ENCODE results near the gene IFIT5.

- TF ChIP-seq, protein P1, sequence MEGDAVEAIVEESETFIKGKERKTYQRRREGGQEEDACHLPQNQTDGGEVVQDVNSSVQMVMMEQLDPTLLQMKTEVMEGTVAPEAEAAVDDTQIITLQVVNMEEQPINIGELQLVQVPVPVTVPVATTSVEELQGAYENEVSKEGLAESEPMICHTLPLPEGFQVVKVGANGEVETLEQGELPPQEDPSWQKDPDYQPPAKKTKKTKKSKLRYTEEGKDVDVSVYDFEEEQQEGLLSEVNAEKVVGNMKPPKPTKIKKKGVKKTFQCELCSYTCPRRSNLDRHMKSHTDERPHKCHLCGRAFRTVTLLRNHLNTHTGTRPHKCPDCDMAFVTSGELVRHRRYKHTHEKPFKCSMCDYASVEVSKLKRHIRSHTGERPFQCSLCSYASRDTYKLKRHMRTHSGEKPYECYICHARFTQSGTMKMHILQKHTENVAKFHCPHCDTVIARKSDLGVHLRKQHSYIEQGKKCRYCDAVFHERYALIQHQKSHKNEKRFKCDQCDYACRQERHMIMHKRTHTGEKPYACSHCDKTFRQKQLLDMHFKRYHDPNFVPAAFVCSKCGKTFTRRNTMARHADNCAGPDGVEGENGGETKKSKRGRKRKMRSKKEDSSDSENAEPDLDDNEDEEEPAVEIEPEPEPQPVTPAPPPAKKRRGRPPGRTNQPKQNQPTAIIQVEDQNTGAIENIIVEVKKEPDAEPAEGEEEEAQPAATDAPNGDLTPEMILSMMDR (IDR thresholded peaks at IDR 0.05), result no peak
- no peak for TF ChIP-seq POLR2A (IDR thresholded peaks at IDR 0.05)
- no peak for TF ChIP-seq POLR2AphosphoS5 (IDR thresholded peaks at IDR 0.05)
Observed at GRCh38 chr10:89440226-89441009, 26.1 kb downstream of the IFIT5 start.
